ENCODE data around the gene CD93.

The CD93 gene

GRCh38 chr20:23082846-23083552, 3.1 kb downstream of the CD93 start:
- DNase-seq (ENCODE audit: low spot score): peak; percentile 81

DNA sequence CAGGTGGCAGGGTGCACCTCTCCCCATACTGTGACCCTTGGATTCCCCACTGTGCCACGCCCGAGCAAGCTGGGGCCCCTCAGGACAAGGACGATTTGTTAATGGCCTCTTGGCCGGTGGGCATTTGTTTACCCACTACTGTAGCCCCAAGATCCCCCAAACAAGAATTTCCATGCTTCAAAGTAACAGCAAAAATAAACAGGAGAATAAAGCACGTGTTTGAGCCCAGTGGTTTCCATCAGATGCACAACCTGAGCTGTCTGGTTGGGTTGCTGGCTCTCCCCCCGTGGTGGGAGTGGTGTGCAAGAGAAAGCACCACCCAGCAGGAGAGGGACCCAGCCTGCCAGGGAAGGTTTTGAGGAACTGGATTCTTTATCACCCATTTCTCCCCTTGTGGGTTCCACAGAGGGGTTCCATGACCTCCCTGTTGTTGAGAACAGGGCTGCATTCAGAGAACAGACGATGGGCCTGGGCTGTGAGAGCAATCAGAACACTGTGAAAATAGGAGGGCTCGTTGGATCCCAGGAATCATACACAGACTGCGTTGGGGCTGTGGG, 4.8 kb downstream of the CD93 start:
- DNase-seq (ENCODE audit: low spot score): no peak

- no peak for DNase-seq (ENCODE audit: low spot score)
Measured at GRCh38 chr20:23080521-23080920, 5.6 kb downstream of the CD93 start.

GRCh38 chr20:23079926-23080325, 6.2 kb downstream of the CD93 start:
- no peak for DNase-seq (ENCODE audit: low spot score)

GRCh38 chr20:23079016-23079351, 7.1 kb downstream of the CD93 start:
- no peak for DNase-seq (ENCODE audit: low spot score)

DNA sequence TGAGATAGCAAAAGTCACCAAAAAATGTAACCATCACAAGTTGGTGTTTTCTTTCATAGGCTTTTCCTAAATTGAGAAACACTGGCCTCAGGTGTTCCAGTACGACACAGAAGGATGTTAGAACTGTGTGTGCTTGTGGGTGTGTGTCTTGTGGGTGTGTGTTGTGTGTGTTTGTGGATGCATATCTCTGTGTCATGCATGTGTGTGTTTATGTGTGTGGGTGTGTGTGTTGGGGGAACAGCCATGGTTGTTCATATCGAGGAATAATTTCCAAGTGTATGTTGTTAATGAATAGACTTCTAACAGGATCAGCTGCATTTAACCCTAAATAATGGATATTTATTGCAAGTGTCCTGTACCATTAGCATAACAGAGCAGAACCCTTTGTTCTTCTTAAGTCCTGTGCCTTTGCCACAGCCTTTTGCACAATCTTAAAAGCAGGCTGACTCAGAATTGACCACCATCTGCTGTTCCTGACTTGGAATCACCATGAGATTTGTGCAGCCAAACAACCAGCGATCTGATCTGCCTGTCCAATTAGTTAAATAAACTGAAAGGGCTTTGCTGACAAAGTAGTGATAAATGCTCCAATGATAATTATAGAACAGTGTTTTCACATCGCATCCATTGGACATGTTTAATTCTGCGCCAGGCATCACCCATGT, 7.6 kb downstream of the CD93 start:
- DNase-seq (ENCODE audit: low spot score): no peak

DNA sequence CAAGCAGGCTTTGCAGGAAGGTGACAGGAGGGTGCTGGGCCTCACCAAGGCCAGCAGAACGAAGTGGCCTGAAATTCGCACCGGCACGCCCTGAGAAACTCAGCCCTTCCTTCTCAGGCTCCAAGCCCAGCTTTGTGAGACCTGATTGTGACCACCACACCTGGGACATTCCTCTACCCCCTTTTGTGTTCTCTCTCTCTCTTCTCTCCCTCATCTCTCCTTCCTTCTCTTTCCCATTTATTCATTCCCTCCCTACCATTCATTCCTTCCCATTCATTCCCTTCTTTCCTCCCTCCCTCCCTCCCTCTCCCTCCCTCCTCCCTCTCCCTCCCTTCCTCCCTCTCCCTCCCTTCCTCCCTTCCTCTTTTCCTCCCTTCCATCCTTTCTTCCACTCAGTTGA, 8.8 kb downstream of the CD93 start:
- DNase-seq (ENCODE audit: low spot score): no peak

- no peak for DNase-seq (ENCODE audit: low spot score)
Measured at GRCh38 chr20:23074052-23074451, 12.1 kb downstream of the CD93 start.

GRCh38 chr20:23072892-23073586, 13.1 kb downstream of the CD93 start:
- DNase-seq (ENCODE audit: low spot score): no peak

GRCh38 chr20:23071996-23072395, 14.1 kb downstream of the CD93 start:
- DNase-seq (ENCODE audit: low spot score): no peak

DNA sequence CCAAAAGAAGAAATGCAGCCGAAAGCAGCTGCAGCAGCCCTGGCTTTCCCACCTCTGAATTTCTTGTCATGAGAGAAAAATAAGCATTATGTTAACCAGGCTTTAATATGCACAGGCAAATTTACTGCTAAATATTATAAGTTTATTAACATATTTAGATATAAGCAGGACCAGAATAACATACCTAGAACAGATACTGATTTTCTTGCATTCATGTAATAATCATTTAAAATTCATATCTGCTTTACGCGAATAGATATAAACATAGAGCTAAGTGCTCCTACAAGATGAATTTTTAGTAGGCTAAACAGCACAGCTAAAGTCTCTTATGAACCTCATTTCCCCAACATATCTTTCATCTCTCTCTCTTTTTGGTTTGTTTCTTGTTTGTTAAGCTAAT, 14.7 kb downstream of the CD93 start:
- no peak for DNase-seq (ENCODE audit: low spot score)

- no peak for DNase-seq (ENCODE audit: low spot score)
Measured at GRCh38 chr20:23069108-23069507, 17.0 kb downstream of the CD93 start.

- DNase-seq (ENCODE audit: low spot score): no peak
Measured at GRCh38 chr20:23068283-23068682, 17.8 kb downstream of the CD93 start.

DNA sequence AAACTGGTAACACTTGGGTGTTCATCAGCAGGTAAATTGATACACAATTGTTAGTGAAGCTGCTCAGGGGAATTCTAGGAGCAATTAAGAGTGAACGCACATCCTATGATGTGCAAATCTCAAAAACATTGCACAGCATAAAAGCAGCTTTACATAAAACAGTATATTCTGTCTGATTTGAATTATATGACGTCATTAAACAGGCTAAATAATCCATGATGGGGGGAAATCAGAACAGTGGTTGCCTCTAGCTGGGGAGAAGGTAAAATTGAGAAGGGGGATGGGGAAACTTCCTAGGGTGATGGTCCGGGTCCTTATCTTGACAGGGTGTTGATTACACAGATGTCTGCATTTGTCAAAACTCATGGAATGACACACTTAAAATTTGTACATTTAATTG, 19.4 kb downstream of the CD93 start:
- no peak for DNase-seq (ENCODE audit: low spot score)

- no peak for DNase-seq (ENCODE audit: low spot score)
Measured at GRCh38 chr20:23065266-23066201, 20.6 kb downstream of the CD93 start.

DNA sequence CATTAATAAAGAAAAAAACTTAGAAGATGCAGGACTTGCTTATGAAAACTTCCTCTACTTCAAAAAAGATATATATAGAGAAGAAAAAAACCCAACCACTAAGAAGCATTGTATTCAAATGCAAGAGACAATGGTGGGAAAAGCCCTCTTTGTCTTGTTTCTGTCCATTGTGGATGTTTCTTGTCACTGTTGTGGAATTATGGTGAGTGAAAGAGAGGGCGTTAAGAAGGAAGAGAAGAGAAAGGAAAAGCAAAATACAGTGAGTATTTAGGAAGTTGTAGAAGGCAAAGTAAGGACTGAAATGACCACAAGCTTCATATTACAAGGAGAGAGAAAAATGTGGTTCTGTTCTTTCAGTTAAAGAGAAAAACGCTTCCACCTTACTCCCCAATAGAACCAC, 22.5 kb downstream of the CD93 start:
- DNase-seq (ENCODE audit: low spot score): no peak

GRCh38 chr20:23063168-23063567, 23.0 kb downstream of the CD93 start:
- DNase-seq (ENCODE audit: low spot score): no peak

- no peak for DNase-seq (ENCODE audit: low spot score)
Measured at GRCh38 chr20:23062632-23063031, 23.5 kb downstream of the CD93 start.

- peak; percentile 87 for DNase-seq (ENCODE audit: low spot score)
Measured at GRCh38 chr20:23061734-23062561, 24.2 kb downstream of the CD93 start.

- no peak for DNase-seq (ENCODE audit: low spot score)
Measured at GRCh38 chr20:23061262-23061661, 24.9 kb downstream of the CD93 start.

DNA sequence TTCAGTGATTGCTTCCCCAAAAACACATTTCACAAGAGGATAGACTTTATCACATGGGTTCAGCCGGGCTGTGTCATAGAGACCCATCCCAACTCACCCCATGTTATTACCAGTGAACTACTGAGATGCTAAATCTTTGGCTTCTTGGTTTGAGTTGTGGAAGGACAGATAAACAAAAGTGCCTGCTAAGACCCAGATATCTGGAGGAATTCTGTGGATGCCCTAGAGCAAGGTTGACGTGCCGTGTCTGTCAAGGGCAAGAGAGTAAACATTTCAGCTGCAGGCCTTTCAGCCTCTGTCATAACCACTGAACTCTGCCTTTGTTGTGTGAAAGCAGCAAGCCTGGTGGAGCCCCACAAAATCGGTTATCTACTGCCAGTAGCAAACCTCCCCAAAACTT, 25.5 kb downstream of the CD93 start:
- no peak for DNase-seq (ENCODE audit: low spot score)
